Body of pancreas (tissue), 4 donors: ENCODE results near the gene C8G.

Experiments used
- POLR2A ChIP-seq, 3 donors: fragments of 450-650 bp; IDR thresholded peaks; one replicate each; pipeline ENCODE4 v1.6.1; 2016; ENCODE audit warnings: antibody characterized with exemption in 3 of 3, mild to moderate bottlenecking in 2 of 3
- TF ChIP-seq, protein P1 (sequence below), 7 experiments: fragments of 450-650 bp in 4 of 7; fragments of 200-600 bp in 3 of 7; sonication (generic) in 3 of 7; IDR thresholded peaks; one replicate each; pipeline ENCODE4 v1.5.1; 2016 to 2019; ENCODE audit warnings: antibody characterized with exemption in 7 of 7

- TF ChIP-seq, protein P1, sequence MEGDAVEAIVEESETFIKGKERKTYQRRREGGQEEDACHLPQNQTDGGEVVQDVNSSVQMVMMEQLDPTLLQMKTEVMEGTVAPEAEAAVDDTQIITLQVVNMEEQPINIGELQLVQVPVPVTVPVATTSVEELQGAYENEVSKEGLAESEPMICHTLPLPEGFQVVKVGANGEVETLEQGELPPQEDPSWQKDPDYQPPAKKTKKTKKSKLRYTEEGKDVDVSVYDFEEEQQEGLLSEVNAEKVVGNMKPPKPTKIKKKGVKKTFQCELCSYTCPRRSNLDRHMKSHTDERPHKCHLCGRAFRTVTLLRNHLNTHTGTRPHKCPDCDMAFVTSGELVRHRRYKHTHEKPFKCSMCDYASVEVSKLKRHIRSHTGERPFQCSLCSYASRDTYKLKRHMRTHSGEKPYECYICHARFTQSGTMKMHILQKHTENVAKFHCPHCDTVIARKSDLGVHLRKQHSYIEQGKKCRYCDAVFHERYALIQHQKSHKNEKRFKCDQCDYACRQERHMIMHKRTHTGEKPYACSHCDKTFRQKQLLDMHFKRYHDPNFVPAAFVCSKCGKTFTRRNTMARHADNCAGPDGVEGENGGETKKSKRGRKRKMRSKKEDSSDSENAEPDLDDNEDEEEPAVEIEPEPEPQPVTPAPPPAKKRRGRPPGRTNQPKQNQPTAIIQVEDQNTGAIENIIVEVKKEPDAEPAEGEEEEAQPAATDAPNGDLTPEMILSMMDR (IDR thresholded peaks at IDR 0.05) = no peak
- no peak for TF ChIP-seq POLR2A (IDR thresholded peaks at IDR 0.05)
Measured at GRCh38 chr9:136974817-136975535, 29.9 kb downstream of the C8G start.
